GM12878 (cell line): ENCODE data around the gene APLN. TPM values are rescaled to one million over a fixed set of nuclear protein-coding genes. Genes with fewer than 3 reads are reported as not detected.

Source experiments
- ATAC-seq: fragments of 200-7000 bp; cut with Tn5 transposase; 3 replicates; pipeline ENCODE4 v1.9.1; 2020; ENCODE audit warnings: mild to moderate bottlenecking, moderate library complexity
- BruUV-seq: library from RNA; stranded (reverse); fragments of 400-500 nt; replicated peaks from 2 replicates; lab custom pipeline; 2021; lab: Mats Ljungman, UMichigan
- CTCF ChIA-PET: fragments of 300-600 bp; sonication (Branson Sonifier 250); formaldehyde crosslinking; extraction: SDS; loops from one replicate; lab custom pipeline; 2021; ENCODE audit warnings: inconsistent platforms; lab: Yijun Ruan, JAX
- POLR2A ChIA-PET: fragments of 350-600 bp; formaldehyde crosslinking; extraction: SDS; loops from one replicate; lab custom pipeline; 2021; ENCODE audit warnings: inconsistent platforms; lab: Charles Lee
- RAD21 ChIA-PET: fragments of 300-600 bp; sonication (Branson Sonifier 250); formaldehyde crosslinking; loops from one replicate; lab custom pipeline; 2023; ENCODE audit warnings: antibody characterized with exemption; ENCODE audit not compliant: unreplicated experiment; lab: Charles Lee
- SMC1A ChIA-PET: fragments of 300-600 bp; sonication (Branson Sonifier 250); formaldehyde crosslinking; loops from one replicate; lab custom pipeline; 2023; ENCODE audit not compliant: unreplicated experiment, uncharacterized antibody; lab: Charles Lee
- DNase-seq: peaks from one replicate; pipeline ENCODE4 v3.0.0-alpha.2; 2011; ENCODE audit warnings: low read depth, low spot score
- FAIRE-seq: peaks from 3 replicates; lab custom pipeline; 2011; peaks lifted over from hg19 to GRCh38; lab: Jason Lieb, UNC
- H2AFZ ChIP-seq: 2 replicates; pipeline ENCODE4 v1.6.0; 2011; ENCODE audit warnings: low read depth, low read length, control low read depth; ENCODE audit not compliant: control insufficient read depth
- H3K27ac ChIP-seq: 2 replicates; pipeline ENCODE4 v1.5.1; 2011; ENCODE audit warnings: control low read depth; ENCODE audit not compliant: control insufficient read depth, insufficient read depth
- H3K27me3 ChIP-seq, 2 experiments: replicated peaks in 1 of 2; 2 replicates each; pipeline versions ENCODE4 v1.6.0 to v1.6.1; 2011; ENCODE audit warnings: low read length in 1 of 2; ENCODE audit not compliant: control insufficient read depth in 2 of 2, insufficient read depth in 2 of 2
- H3K36me3 ChIP-seq, 2 experiments: 2 replicates each; pipeline ENCODE4 v1.5.1; 2011; ENCODE audit warnings: low read length in 1 of 2; ENCODE audit not compliant: control insufficient read depth in 2 of 2, insufficient read depth in 2 of 2
- H3K4me1 ChIP-seq: 2 replicates; pipeline ENCODE4 v1.6.1; 2011; ENCODE audit warnings: mild to moderate bottlenecking, low read length, moderate library complexity, mixed read lengths; ENCODE audit not compliant: control insufficient read depth, insufficient read depth
- H3K4me2 ChIP-seq: 2 replicates; pipeline ENCODE4 v1.6.0; 2011; ENCODE audit warnings: control low read depth; ENCODE audit not compliant: control insufficient read depth, insufficient read depth
- H3K4me3 ChIP-seq: fragments of 200-600 bp; sonication (generic); 2 replicates; pipeline ENCODE4 v1.5.1; 2016
- H3K79me2 ChIP-seq: 2 replicates; pipeline ENCODE4 v1.6.0; 2011; ENCODE audit warnings: low read length; ENCODE audit not compliant: control insufficient read depth, insufficient read depth
- H3K9ac ChIP-seq: 2 replicates; pipeline ENCODE4 v1.8.0; 2011; ENCODE audit warnings: low read length, control low read depth, mixed read lengths; ENCODE audit not compliant: control insufficient read depth, insufficient read depth
- H3K9me3 ChIP-seq: replicated peaks from 3 replicates; pipeline ENCODE4 v1.5.1; 2011; ENCODE audit warnings: mild to moderate bottlenecking, low read length; ENCODE audit not compliant: control insufficient read depth, insufficient read depth
- H4K20me1 ChIP-seq: 2 replicates; pipeline ENCODE4 v1.6.0; 2011; ENCODE audit not compliant: control insufficient read depth, insufficient read depth
- CTCF ChIP-seq, 3 experiments: IDR thresholded peaks in 2 of 3; conservative IDR thresholded peaks in 1 of 3; 2 replicates each; pipeline ENCODE4 v1.5.1; 2011; ENCODE audit warnings: low read depth in 3 of 3, low read length in 3 of 3, mild to moderate bottlenecking in 3 of 3, control low read depth in 2 of 3, moderate library complexity in 2 of 3, inconsistent platforms in 1 of 3, mixed read lengths in 1 of 3; ENCODE audit not compliant: control insufficient read depth in 2 of 3, insufficient read depth in 1 of 3; ENCODE audit errors: extremely low read depth in 1 of 3
- EP300 ChIP-seq, 2 experiments: fragments of 150-350 bp in 1 of 2; IDR thresholded peaks; 2 replicates each; pipeline ENCODE4 v1.6.1; 2011 to 2012; ENCODE audit warnings: low read depth in 2 of 2, low read length in 2 of 2, borderline replicate concordance in 1 of 2, improper control_type of control experiment in 1 of 2, inconsistent platforms in 1 of 2; ENCODE audit not compliant: control insufficient read depth in 1 of 2
- IKZF1 ChIP-seq: fragments of 450-650 bp; conservative IDR thresholded peaks from 2 replicates; pipeline ENCODE4 v1.6.1; 2017; ENCODE audit warnings: antibody characterized with exemption, mild to moderate bottlenecking
- MEF2B ChIP-seq: fragments of 450-650 bp; IDR thresholded peaks from 2 replicates; pipeline ENCODE4 v1.6.1; 2018; ENCODE audit warnings: mild to moderate bottlenecking, moderate library complexity; ENCODE audit not compliant: partially characterized antibody, poor library complexity, severe bottlenecking
- MLLT1 ChIP-seq: fragments of 450-650 bp; IDR thresholded peaks from 2 replicates; pipeline ENCODE4 v1.6.1; 2016; ENCODE audit warnings: mild to moderate bottlenecking
- NFXL1 ChIP-seq: fragments of 450-650 bp; IDR thresholded peaks from 2 replicates; pipeline ENCODE4 v1.6.1; 2017; ENCODE audit warnings: antibody characterized with exemption, mild to moderate bottlenecking, borderline replicate concordance
- NRF1 ChIP-seq: conservative IDR thresholded peaks from 2 replicates; pipeline ENCODE4 v1.6.1; 2011; ENCODE audit warnings: mild to moderate bottlenecking, low read depth, low read length, improper control_type of control experiment
- RUNX3 ChIP-seq: IDR thresholded peaks from 2 replicates; pipeline ENCODE4 v1.6.1; 2012; ENCODE audit warnings: low read length, inconsistent platforms
- SRF ChIP-seq, 2 experiments: IDR thresholded peaks; 2 replicates each; pipeline ENCODE4 v1.6.1; 2011; ENCODE audit warnings: low read depth in 2 of 2, low read length in 2 of 2, mild to moderate bottlenecking in 1 of 2, moderate library complexity in 1 of 2
- YY1 ChIP-seq: IDR thresholded peaks from 2 replicates; pipeline ENCODE4 v1.6.1; 2011; ENCODE audit warnings: low read depth, mild to moderate bottlenecking, low read length
- ZBTB4 ChIP-seq: fragments of 450-650 bp; formaldehyde crosslinking; IDR thresholded peaks from 2 replicates; pipeline ENCODE4 v1.4.0; 2022; ENCODE audit warnings: mild to moderate bottlenecking, moderate library complexity
- ZNF687 ChIP-seq: fragments of 450-650 bp; IDR thresholded peaks from 2 replicates; pipeline ENCODE4 v1.6.1; 2017; ENCODE audit warnings: mild to moderate bottlenecking, moderate library complexity
- WGBS: methylation state at CpG from one replicate; pipeline ENCODE4 v1.1.6; 2016; ENCODE audit warnings: low lambda C conversion rate; ENCODE audit not compliant: insufficient replicate concordance, insufficient coverage; ENCODE audit errors: missing lambda C conversion rate; 5-methylcytosine and 5-hydroxymethylcytosine counted together
- in situ Hi-C: fragments of 300-500 bp; cut with MboI; formaldehyde crosslinking; loops from 9 replicates; pipeline ENCODE4 v1.14.3; 2018; ENCODE audit warnings: mixed read lengths
- intact Hi-C: fragments of 100-400 bp; cut with micrococcal nuclease; formaldehyde crosslinking; loops from one replicate; pipeline ENCODE4 v1.14.2; 2022; ENCODE audit not compliant: unreplicated experiment
- polyA plus RNA-seq, 11 experiments: library from polyadenylated mRNA; depleted of rRNA in 4 of 11; unstranded in 6 of 11; stranded (reverse) in 5 of 11; fragments of >200 nt; fragmentation: Nextera tagmentation in 4 of 11; fragmentation: Illumina TruSeq in 1 of 11; extraction: Ambion mirVana in 4 of 11; extraction: Trizol in 1 of 11; gene quantifications; 1 replicate in 1 of 11; 2 replicates in 10 of 11; pipeline versions ENCODE4 v1.2.1 to v1.2.3, GENCODE V29; 2011 to 2016; ENCODE audit warnings: inconsistent platforms in 2 of 11, missing spikeins in 2 of 11, low read depth in 1 of 11
- total RNA-seq, 4 experiments: library from RNA; depleted of rRNA in 3 of 4; stranded (reverse); fragments of >200 nt in 3 of 4; fragmentation: Illumina TruSeq in 1 of 4; extraction: Trizol in 1 of 4; gene quantifications; 2 replicates each; pipeline versions ENCODE4 v1.2.1 to v1.2.3, GENCODE V29; 2013 to 2021

Gene APLN
- total and polyA plus RNA-seq, 10 of the 15 experiments (the other 5 are each of a cell fraction or from before 2014, with no cell fraction given), result 0.31 TPM; not detected in 9

- POLR2A ChIA-PET, result no interaction called here
- CTCF ChIA-PET, result interaction anchor here (1.0 kb wide), 1 partner anchor 141 kb away, joined by 3 read pairs; no protein-coding TSS in a partner anchor
- Histone ChIP-seq H3K9me3 (no peaks in the 10 kb centered on the region; the same call in 2 of the 3 replicates), H4K20me1 (no peaks in the 10 kb centered on the region), H3K79me2 (no peaks in the 10 kb centered on the region), H3K27me3 (0 out of 4 replicates have a peak, but pooled peaks cover 0 to 3% of the 10 kb centered on the region in 2 experiments), H3K36me3 (no peaks in the 10 kb centered on the region), H3K4me3 (no peak overlapping the region), H3K4me2 (no peak overlapping the region), H3K27ac (no peak overlapping the region), H3K9ac (no peak overlapping the region), H2AFZ (no peak overlapping the region), H3K4me1 (no peaks in the 10 kb centered on the region)
- SMC1A ChIA-PET, result interaction anchor here (1.3 kb wide), 1 partner anchor 19 kb away, joined by 3 read pairs; no protein-coding TSS in a partner anchor
- in situ Hi-C loops, result no loop called here
- DNase-seq (no peak), FAIRE-seq (no peak), ATAC-seq (no peak)
- no TSS peak for BruUV-seq
- 6% methylated on average over 5 of the region's 5 CpGs for WGBS
- RAD21 ChIA-PET, result no interaction called here
- intact Hi-C loops, result no loop called here
- TF ChIP-seq ZBTB4 (CRISPR knock-in tag), result no peak
- no peak for TF ChIP-seq MLLT1
- TF ChIP-seq YY1, result no peak
- no peak for TF ChIP-seq ZNF687
- TF ChIP-seq EP300 (IDR thresholded peaks at IDR 0.05; ENCODE audit: borderline replicate concordance in 1 of 2, control insufficient read depth in 1 of 2, low read depth in 2 of 2, low read length in 2 of 2), result no peak
- no peak for TF ChIP-seq SRF (IDR thresholded peaks at IDR 0.05; ENCODE audit: low read depth in 2 of 2, low read length in 2 of 2)
- no peak for TF ChIP-seq RUNX3
- TF ChIP-seq IKZF1, result no peak
- no peak for TF ChIP-seq NFXL1
- TF ChIP-seq MEF2B, result no peak
- TF ChIP-seq NRF1, result no peak
- TF ChIP-seq CTCF (IDR thresholded peaks at IDR 0.05 in 2 of 3, conservative IDR thresholded peaks at IDR 0.05 in 1 of 3; ENCODE audit: control insufficient read depth in 2 of 3, extremely low read depth in 1 of 3, insufficient read depth in 1 of 3, low read depth in 3 of 3, low read length in 3 of 3), result no peak
Measured at GRCh38 chrX:129694805-129695204, 40.0 kb upstream of the APLN start.
